DMS 273 (cell line): Measurements from ENCODE around the gene COMT.
A peak's percentile ranks its signal among the peaks of the same experiment; 100 is the strongest.

Source experiments
- DNase-seq: peaks from one replicate; lab custom pipeline; 2025; ENCODE audit not compliant: unreplicated experiment; lab: John Stamatoyannopoulos, UW

Gene COMT

GRCh38 chr22:19981171-19981960 is 39.8 kb downstream of the COMT start:
- no peak for DNase-seq

- DNase-seq, result no peak
These were observed 40.7 kb downstream of the COMT start for GRCh38 chr22:19981961-19982920.

GRCh38 chr22:19982991-19983578 is 41.5 kb downstream of the COMT start:
- DNase-seq, result peak; percentile 19

GRCh38 chr22:19983741-19984140 is 42.2 kb downstream of the COMT start:
- DNase-seq, result peak; percentile 47

GRCh38 chr22:19984201-19984753 is 42.7 kb downstream of the COMT start:
- DNase-seq, result peak; percentile 73

- DNase-seq, result peak; percentile 38
These were observed 43.6 kb downstream of the COMT start for GRCh38 chr22:19984851-19985811.

- no peak for DNase-seq
These were observed 44.4 kb downstream of the COMT start for GRCh38 chr22:19986011-19986409.

GRCh38 chr22:19986410-19987341 is 45.1 kb downstream of the COMT start:
- DNase-seq, result peak; percentile 74

GRCh38 chr22:19987394-19988306 is 46.1 kb downstream of the COMT start:
- no peak for DNase-seq

- DNase-seq, result no peak
These were observed 46.8 kb downstream of the COMT start for GRCh38 chr22:19988331-19988808.

GRCh38 chr22:19988965-19989724 is 47.6 kb downstream of the COMT start:
- no peak for DNase-seq

GRCh38 chr22:19989725-19990067 is 48.1 kb downstream of the COMT start:
- DNase-seq, result no peak

GRCh38 chr22:19990188-19990587 is 48.6 kb downstream of the COMT start:
- no peak for DNase-seq

GRCh38 chr22:19990609-19991394 is 49.2 kb downstream of the COMT start:
- DNase-seq, result no peak

GRCh38 chr22:19991395-19991644 is 49.7 kb downstream of the COMT start:
- DNase-seq, result no peak

- no peak for DNase-seq
These were observed 50.3 kb downstream of the COMT start for GRCh38 chr22:19991645-19992451.
